ENCODE data around the gene UBFD1.

UBFD1 gene

GRCh38 chr16:23549938-23550337, 7.6 kb upstream of the UBFD1 start:
- ChIA-PET CTCF (no interaction called here), POLR2A (interaction anchor here (1.5 kb wide), 1 partner anchor 17 kb away, joined by 3 read pairs; no protein-coding TSS in a partner anchor)
- TF ChIP-seq, protein P1, sequence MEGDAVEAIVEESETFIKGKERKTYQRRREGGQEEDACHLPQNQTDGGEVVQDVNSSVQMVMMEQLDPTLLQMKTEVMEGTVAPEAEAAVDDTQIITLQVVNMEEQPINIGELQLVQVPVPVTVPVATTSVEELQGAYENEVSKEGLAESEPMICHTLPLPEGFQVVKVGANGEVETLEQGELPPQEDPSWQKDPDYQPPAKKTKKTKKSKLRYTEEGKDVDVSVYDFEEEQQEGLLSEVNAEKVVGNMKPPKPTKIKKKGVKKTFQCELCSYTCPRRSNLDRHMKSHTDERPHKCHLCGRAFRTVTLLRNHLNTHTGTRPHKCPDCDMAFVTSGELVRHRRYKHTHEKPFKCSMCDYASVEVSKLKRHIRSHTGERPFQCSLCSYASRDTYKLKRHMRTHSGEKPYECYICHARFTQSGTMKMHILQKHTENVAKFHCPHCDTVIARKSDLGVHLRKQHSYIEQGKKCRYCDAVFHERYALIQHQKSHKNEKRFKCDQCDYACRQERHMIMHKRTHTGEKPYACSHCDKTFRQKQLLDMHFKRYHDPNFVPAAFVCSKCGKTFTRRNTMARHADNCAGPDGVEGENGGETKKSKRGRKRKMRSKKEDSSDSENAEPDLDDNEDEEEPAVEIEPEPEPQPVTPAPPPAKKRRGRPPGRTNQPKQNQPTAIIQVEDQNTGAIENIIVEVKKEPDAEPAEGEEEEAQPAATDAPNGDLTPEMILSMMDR (IDR thresholded peaks at IDR 0.05; ENCODE audit: control extremely low read depth, extremely low read depth, low read depth, missing control alignments): no peak
- no peak for DNase-seq (ENCODE audit: extremely low spot score)

DNA sequence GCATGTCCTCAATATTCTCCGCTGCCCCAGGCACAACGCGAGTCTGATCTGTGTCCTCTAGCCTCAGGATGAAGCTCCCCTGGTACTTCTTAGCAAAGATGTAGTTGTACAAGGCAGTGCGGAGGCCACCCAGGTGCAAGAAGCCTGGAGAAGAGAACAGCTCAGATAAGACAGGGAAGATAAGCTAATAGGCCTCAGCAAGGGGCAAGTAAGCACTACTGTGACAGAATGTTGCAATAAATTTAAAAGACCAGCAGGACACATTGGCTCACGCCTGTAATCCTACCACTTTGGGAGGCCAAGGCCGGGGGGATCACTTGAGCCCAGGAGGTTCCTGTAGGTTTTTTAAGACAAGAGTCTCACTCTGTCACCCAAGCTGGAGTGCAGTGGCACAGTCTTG, 5.4 kb upstream of the UBFD1 start:
- ChIA-PET POLR2A (no interaction called here), CTCF (interaction anchor here (1.4 to 1.5 kb wide), 2 partner anchors 13 to 47 kb away, joined by 3 to 4 read pairs; no protein-coding TSS in a partner anchor)
- DNase-seq (ENCODE audit: extremely low spot score): no peak
- TF ChIP-seq, protein P1 (IDR thresholded peaks at IDR 0.05; ENCODE audit: control extremely low read depth, extremely low read depth, low read depth, missing control alignments): no peak

DNA sequence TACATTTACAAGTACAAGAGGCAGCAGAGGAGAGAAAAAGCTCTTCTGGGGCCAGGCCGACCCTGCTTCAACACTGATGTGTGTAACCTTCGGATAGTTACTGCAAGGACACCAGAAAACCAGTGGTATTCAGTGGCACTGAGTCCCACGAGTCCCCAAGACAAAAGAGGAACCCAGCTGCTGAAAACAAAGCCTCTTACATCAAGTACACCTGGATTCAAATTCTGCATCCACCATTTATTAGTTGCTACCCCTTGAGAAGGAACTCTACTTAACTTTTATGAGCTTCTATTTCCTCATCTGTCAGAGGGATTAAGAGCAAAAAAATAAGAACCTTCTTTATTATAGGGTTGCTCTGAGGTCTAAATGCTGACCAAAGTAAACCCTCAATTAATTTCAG, 3.0 kb upstream of the UBFD1 start:
- ChIA-PET POLR2A (no interaction called here), CTCF (interaction anchor here (0.9 to 4.5 kb wide), 5 partner anchors 9 to 49 kb away, joined by 3 to 27 read pairs (median 4); partner anchors contain the start of gene NDUFAB1)
- DNase-seq (ENCODE audit: extremely low spot score): no peak
- TF ChIP-seq, protein P1 (IDR thresholded peaks at IDR 0.05; ENCODE audit: control extremely low read depth, extremely low read depth, low read depth, missing control alignments): no peak

DNA sequence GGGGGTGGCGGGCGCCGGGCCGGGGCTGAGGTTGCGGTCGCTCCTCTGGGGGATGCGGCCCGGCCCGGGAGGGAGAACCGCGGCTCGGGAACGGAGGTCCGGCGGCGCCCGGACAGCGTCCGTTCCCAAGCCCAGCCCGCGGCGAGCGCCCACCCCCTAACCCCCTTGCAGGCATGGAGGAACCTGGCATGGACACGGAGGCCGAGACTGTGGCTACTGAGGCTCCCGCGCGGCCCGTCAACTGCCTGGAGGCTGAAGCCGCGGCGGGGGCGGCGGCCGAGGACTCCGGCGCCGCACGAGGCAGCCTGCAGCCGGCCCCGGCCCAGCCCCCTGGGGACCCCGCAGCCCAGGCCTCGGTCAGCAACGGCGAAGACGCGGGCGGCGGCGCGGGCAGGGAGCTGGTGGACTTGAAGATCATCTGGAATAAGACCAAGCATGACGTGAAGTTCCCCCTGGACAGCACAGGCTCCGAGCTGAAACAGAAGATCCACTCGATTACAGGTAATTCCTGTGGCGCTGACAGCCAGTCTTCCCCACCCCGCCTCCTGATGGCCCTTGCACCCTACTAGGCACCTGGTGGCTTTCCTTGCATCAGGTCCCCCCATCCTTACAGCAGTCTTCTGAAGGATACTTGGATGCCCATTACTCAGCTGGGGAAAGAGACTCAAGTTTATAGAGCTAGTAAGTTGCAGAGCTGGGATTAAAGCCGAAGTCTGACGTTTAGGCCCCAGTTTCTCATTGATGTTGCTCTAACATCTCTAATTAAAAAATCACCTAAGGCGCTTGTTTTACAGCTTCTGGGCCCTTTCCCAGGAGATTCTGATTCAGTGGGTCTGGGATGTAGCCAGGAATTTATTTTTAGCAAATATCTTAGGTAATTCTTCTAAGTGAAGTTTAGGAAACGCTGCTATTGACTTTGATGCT, 514 bp downstream of the UBFD1 start:
- TF ChIP-seq, protein P1 (IDR thresholded peaks at IDR 0.05; ENCODE audit: control extremely low read depth, extremely low read depth, low read depth, missing control alignments): no peak
- POLR2A ChIA-PET: interaction anchor here (0.7 to 1.0 kb wide), 2 partner anchors 9 to 52 kb away, joined by 4 read pairs; no protein-coding TSS in a partner anchor
- CTCF ChIA-PET: interaction anchor here (0.7 to 5.0 kb wide), 19 partner anchors 9 to 946 kb away, joined by 3 to 34 read pairs (median 5); partner anchors contain the start of genes DCTN5, NDUFAB1 and PALB2
- no peak for DNase-seq (ENCODE audit: extremely low spot score)

GRCh38 chr16:23561586-23561985, 4.1 kb downstream of the UBFD1 start:
- POLR2A ChIA-PET: interaction anchor here (1.2 kb wide), 1 partner anchor 8 kb away, joined by 3 read pairs; no protein-coding TSS in a partner anchor
- DNase-seq (ENCODE audit: extremely low spot score): no peak
- TF ChIP-seq, protein P1 (IDR thresholded peaks at IDR 0.05; ENCODE audit: control extremely low read depth, extremely low read depth, low read depth, missing control alignments): no peak
- CTCF ChIA-PET: interaction anchor here (2.1 to 5.0 kb wide), 3 partner anchors 9 to 52 kb away, joined by 4 to 34 read pairs (median 9); no protein-coding TSS in a partner anchor

- ChIA-PET CTCF (interaction anchor here (2.1 kb wide), 1 partner anchor 34 kb away, joined by 9 read pairs; no protein-coding TSS in a partner anchor), POLR2A (interaction anchor here (1.2 kb wide), 1 partner anchor 8 kb away, joined by 3 read pairs; no protein-coding TSS in a partner anchor)
- no peak for DNase-seq (ENCODE audit: extremely low spot score)
These were observed 5.0 kb downstream of the UBFD1 start for GRCh38 chr16:23562505-23562904.

More at GRCh38 chr16:23562505-23562904, 5.0 kb downstream of the UBFD1 start:
- TF ChIP-seq, protein P1 (IDR thresholded peaks at IDR 0.05; ENCODE audit: control extremely low read depth, extremely low read depth, low read depth, missing control alignments): no peak
